Esophagus squamous epithelium (tissue), 5 donors: ENCODE results near the gene C7orf25. TPM values are rescaled to one million over a fixed set of nuclear protein-coding genes. Genes with fewer than 3 reads are reported as not detected.
A peak's percentile ranks its signal among the peaks of the same experiment; 100 is the strongest.

Experiments used
- DNase-seq: peaks from one replicate; lab custom pipeline; 2025; lab: John Stamatoyannopoulos, UW
- H3K27ac ChIP-seq, 4 donors: fragments of 200-600 bp; sonication (generic); one replicate each; pipeline ENCODE4 v1.5.1; 2016 to 2019; ENCODE audit warnings: mild to moderate bottlenecking in 1 of 4
- H3K27me3 ChIP-seq, 4 donors: fragments of 200-600 bp; sonication (generic); 1 replicate in 3 of 4; 2 replicates in 1 of 4; pipeline versions ENCODE4 v1.5.1 to v1.6.0; 2017 to 2021; ENCODE audit warnings: antibody characterized with exemption in 1 of 4
- H3K36me3 ChIP-seq, 3 donors: fragments of 200-600 bp; sonication (generic); one replicate each; pipeline ENCODE4 v1.5.1; 2016 to 2019
- H3K4me1 ChIP-seq, 3 donors: fragments of 200-600 bp; sonication (generic); one replicate each; pipeline ENCODE4 v1.5.1; 2017 to 2019
- H3K4me3 ChIP-seq, 4 donors: fragments of 200-600 bp; sonication (generic); 1 replicate in 3 of 4; 2 replicates in 1 of 4; pipeline ENCODE4 v1.5.1; 2016 to 2019; ENCODE audit warnings: mild to moderate bottlenecking in 2 of 4, moderate library complexity in 1 of 4
- H3K9me3 ChIP-seq, 3 donors: fragments of 200-600 bp; sonication (generic); one replicate each; pipeline ENCODE4 v1.5.1; 2016 to 2019
- CTCF ChIP-seq, 6 experiments: fragments of 450-650 bp in 4 of 6; fragments of 200-600 bp in 2 of 6; sonication (generic) in 2 of 6; IDR thresholded peaks; one replicate each; pipeline ENCODE4 v1.5.1; 2016 to 2019; ENCODE audit warnings: antibody characterized with exemption in 6 of 6, mild to moderate bottlenecking in 4 of 6, moderate library complexity in 4 of 6
- POLR2A ChIP-seq, 4 donors: fragments of 450-650 bp; IDR thresholded peaks; one replicate each; pipeline ENCODE4 v1.6.1; 2017; ENCODE audit warnings: antibody characterized with exemption in 4 of 4, mild to moderate bottlenecking in 4 of 4, moderate library complexity in 3 of 4
- WGBS, 2 donors: methylation state at CpG; one replicate each; pipeline ENCODE4 v1.1.5; 2018; 5-methylcytosine and 5-hydroxymethylcytosine counted together
- intact Hi-C: fragments of 100-400 bp; cut with DNase I; formaldehyde crosslinking; loops from one replicate; pipeline ENCODE4 v1.15.0; 2022
- total RNA-seq, 4 donors: library from RNA; depleted of rRNA; stranded (reverse); fragments of >200 nt; gene quantifications; one replicate each; pipeline ENCODE4 v1.1.0, GENCODE V29; 2016
- donor health status: DM: yes; HTN: yes; CAD: no.

The C7orf25 gene
- total RNA-seq, 4 donors from 2014 or later, result 4.8 to 8.9 (median 7.0) TPM

- Histone ChIP-seq H3K4me3 (no peak overlapping the region), H3K9me3 (no peaks in the 10 kb centered on the region), H3K4me1 (peaks cover 0 to 23% (median 14%) of the 10 kb centered on the region in 3 donors), H3K36me3 (no peaks in the 10 kb centered on the region), H3K27me3 (no peaks in the 10 kb centered on the region), H3K27ac (no peak overlapping the region)
- intact Hi-C loops, result no loop called here
- no CpG with 5 or more reads among the region's 6 CpGs for WGBS, 2 donors
- no peak for TF ChIP-seq POLR2A (IDR thresholded peaks at IDR 0.05)
- TF ChIP-seq CTCF (IDR thresholded peaks at IDR 0.05), result no peak
- no peak for DNase-seq
These were observed 27.9 kb downstream of the C7orf25 start for GRCh38 chr7:42883950-42884349.

GRCh38 chr7:42880392-42880791 is 31.5 kb downstream of the C7orf25 start:
- intact Hi-C loops, result no loop called here
- WGBS, 2 donors, result 78 to 81% methylated on average over 2 of the region's 2 CpGs
- Histone ChIP-seq H3K9me3 (no peaks in the 10 kb centered on the region), H3K36me3 (no peaks in the 10 kb centered on the region), H3K27ac (no peak overlapping the region), H3K4me1 (no peaks in the 10 kb centered on the region), H3K4me3 (no peak overlapping the region), H3K27me3 (no peaks in the 10 kb centered on the region)
- no peak for TF ChIP-seq CTCF (IDR thresholded peaks at IDR 0.05)
- TF ChIP-seq POLR2A (IDR thresholded peaks at IDR 0.05), result no peak
- no peak for DNase-seq

- H3K36me3 ChIP-seq, result no peaks in the 10 kb centered on the region
- DNase-seq, result no peak
- H3K4me3 ChIP-seq, result no peak overlapping the region
- 57 to 70% methylated on average over 1 to 3 of the region's 3 CpGs for WGBS, 2 donors
- H3K27me3 ChIP-seq, result no peaks in the 10 kb centered on the region
- no peaks in the 10 kb centered on the region for H3K9me3 ChIP-seq
- TF ChIP-seq POLR2A (IDR thresholded peaks at IDR 0.05), result no peak
- TF ChIP-seq CTCF (IDR thresholded peaks at IDR 0.05), result no peak
- no peaks in the 10 kb centered on the region for H3K4me1 ChIP-seq
- intact Hi-C loops, result no loop called here
- H3K27ac ChIP-seq, result no peak overlapping the region
These were observed 33.6 kb downstream of the C7orf25 start for GRCh38 chr7:42878303-42878702.

GRCh38 chr7:42877862-42878261 is 34.0 kb downstream of the C7orf25 start:
- no peak overlapping the region for H3K4me3 ChIP-seq
- 90% methylated on average over 2 of the region's 2 CpGs; no CpG with 5 or more reads in 1 of the 2 donors for WGBS, 2 donors
- TF ChIP-seq POLR2A (IDR thresholded peaks at IDR 0.05), result no peak
- TF ChIP-seq CTCF (IDR thresholded peaks at IDR 0.05), result no peak
- no peaks in the 10 kb centered on the region for H3K4me1 ChIP-seq
- no peak for DNase-seq
- no peaks in the 10 kb centered on the region for H3K9me3 ChIP-seq
- intact Hi-C loops, result no loop called here
- no peaks in the 10 kb centered on the region for H3K36me3 ChIP-seq
- H3K27ac ChIP-seq, result no peak overlapping the region
- no peaks in the 10 kb centered on the region for H3K27me3 ChIP-seq

- DNase-seq, result no peak
- TF ChIP-seq CTCF (IDR thresholded peaks at IDR 0.05) (peak; percentile 66 to 85 (median 82)), POLR2A (IDR thresholded peaks at IDR 0.05) (no peak)
- no peak overlapping the region for H3K27ac ChIP-seq
- no peaks in the 10 kb centered on the region for H3K36me3 ChIP-seq
- H3K4me3 ChIP-seq, result no peak overlapping the region
- WGBS, 2 donors, result 28 to 29% methylated on average over 5 of the region's 5 CpGs
- no peaks in the 10 kb centered on the region for H3K4me1 ChIP-seq
- H3K9me3 ChIP-seq, result no peaks in the 10 kb centered on the region
- intact Hi-C loops, result no loop called here
- H3K27me3 ChIP-seq, result no peaks in the 10 kb centered on the region
These were observed 35.4 kb downstream of the C7orf25 start for GRCh38 chr7:42876182-42877068.
